Kasumi-1 (cell line): Measurements from ENCODE around the gene SPTBN1.

Experiments used
- DNase-seq, 2 experiments: peaks; one replicate each; lab custom pipeline; 2025; lab: John Stamatoyannopoulos, UW

Gene SPTBN1

GRCh38 chr2:54590216-54591120, 134.3 kb downstream of the SPTBN1 start:
- DNase-seq: no peak

- DNase-seq: no peak
Measured at GRCh38 chr2:54591551-54591950, 135.4 kb downstream of the SPTBN1 start.

GRCh38 chr2:54593249-54593648, 137.1 kb downstream of the SPTBN1 start:
- no peak for DNase-seq

GRCh38 chr2:54594048-54594447, 137.9 kb downstream of the SPTBN1 start:
- peak; percentile 24 to 51 for DNase-seq

- DNase-seq: no peak
Measured at GRCh38 chr2:54595161-54595803, 139.2 kb downstream of the SPTBN1 start.

GRCh38 chr2:54595999-54596902, 140.1 kb downstream of the SPTBN1 start:
- peak; percentile 20 to 21 for DNase-seq

- DNase-seq: no peak
Measured at GRCh38 chr2:54597153-54597848, 141.2 kb downstream of the SPTBN1 start.

- DNase-seq: no peak
Measured at GRCh38 chr2:54598347-54599325, 142.5 kb downstream of the SPTBN1 start.

- no peak for DNase-seq
Measured at GRCh38 chr2:54599326-54599710, 143.2 kb downstream of the SPTBN1 start.

GRCh38 chr2:54599914-54600313, 143.8 kb downstream of the SPTBN1 start:
- DNase-seq: no peak

GRCh38 chr2:54601339-54601738, 145.2 kb downstream of the SPTBN1 start:
- no peak for DNase-seq

GRCh38 chr2:54602736-54603322, 146.7 kb downstream of the SPTBN1 start:
- DNase-seq: no peak

- no peak for DNase-seq
Measured at GRCh38 chr2:54603357-54603756, 147.2 kb downstream of the SPTBN1 start.

GRCh38 chr2:54603796-54604195, 147.7 kb downstream of the SPTBN1 start:
- DNase-seq: no peak

GRCh38 chr2:54604871-54605270, 148.7 kb downstream of the SPTBN1 start:
- peak; percentile 50 to 55 for DNase-seq

GRCh38 chr2:54605836-54606235, 149.7 kb downstream of the SPTBN1 start:
- no peak for DNase-seq

- DNase-seq: no peak
Measured at GRCh38 chr2:54606393-54606958, 150.3 kb downstream of the SPTBN1 start.

GRCh38 chr2:54608224-54608623, 152.1 kb downstream of the SPTBN1 start:
- DNase-seq: no peak

GRCh38 chr2:54609241-54609640, 153.1 kb downstream of the SPTBN1 start:
- DNase-seq: no peak

- DNase-seq: no peak
Measured at GRCh38 chr2:54609647-54610046, 153.5 kb downstream of the SPTBN1 start.
